Sciatic nerve (tissue), 2 donors: ENCODE data around the gene CTAGE1. TPM values are rescaled to one million over a fixed set of nuclear protein-coding genes. Genes with fewer than 3 reads are reported as not detected.
"Not testable (repeated sequence)": the region's sequence is repeated elsewhere in the genome, so short reads cannot be mapped to it uniquely, and the experiment has no call there.

Experiments used
- ATAC-seq: fragments of 200-7000 bp; cut with Tn5 transposase; one replicate; pipeline ENCODE4 v1.9.1; 2020; ENCODE audit warnings: mild to moderate bottlenecking, moderate library complexity
- DNase-seq: peaks from one replicate; pipeline ENCODE4 v3.0.0-alpha.2; 2020; ENCODE audit warnings: low spot score
- intact Hi-C: fragments of 100-400 bp; cut with DNase I; formaldehyde crosslinking; loops from one replicate; pipeline ENCODE4 v1.14.2; 2022
- total RNA-seq: library from RNA; stranded (reverse); fragmentation: NEBNext Ultra II Directional; extraction: Animal tissue kit (Norgen Biotek cat#: 25700); gene quantifications from one replicate; pipeline ENCODE4 v1.2.1, GENCODE V29; 2021
- donor health status: DM: no; HTN: no; CAD: no.
- donor health status: DM: no; HTN: no; CAD: no.

CTAGE1 gene
- total RNA-seq, 1 donor from 2014 or later: not detected

GRCh38 chr18:22403950-22404349 is 13.8 kb downstream of the CTAGE1 start:
- intact Hi-C loops: no loop called here
- no peak for DNase-seq
- ATAC-seq: no peak

- no peak for DNase-seq
- intact Hi-C loops: no loop called here
- no peak for ATAC-seq
Measured at GRCh38 chr18:22399949-22400348, 17.8 kb downstream of the CTAGE1 start.

- no peak for ATAC-seq
- intact Hi-C loops: no loop called here
- DNase-seq: no peak
Measured at GRCh38 chr18:22398464-22398863, 19.3 kb downstream of the CTAGE1 start.

- ATAC-seq (no peak), DNase-seq (no peak)
- intact Hi-C loops: no loop called here
Measured at GRCh38 chr18:22394428-22394827, 23.3 kb downstream of the CTAGE1 start.

GRCh38 chr18:22393164-22393563 is 24.6 kb downstream of the CTAGE1 start:
- DNase-seq, ATAC-seq, intact Hi-C loops: not testable (repeated sequence)

- ATAC-seq (no peak), DNase-seq (no peak)
- intact Hi-C loops: no loop called here
Measured at GRCh38 chr18:22391407-22392345, 26.0 kb downstream of the CTAGE1 start.

GRCh38 chr18:22387787-22388186 is 29.9 kb downstream of the CTAGE1 start:
- DNase-seq (no peak), ATAC-seq (no peak)
- intact Hi-C loops: no loop called here

GRCh38 chr18:22387364-22387763 is 30.4 kb downstream of the CTAGE1 start:
- no peak for DNase-seq
- intact Hi-C loops: no loop called here
- ATAC-seq: no peak

GRCh38 chr18:22385718-22386117 is 32.0 kb downstream of the CTAGE1 start:
- DNase-seq (no peak), ATAC-seq (no peak)
- intact Hi-C loops: no loop called here

- intact Hi-C loops: no loop called here
- DNase-seq (no peak), ATAC-seq (no peak)
Measured at GRCh38 chr18:22378672-22379282, 38.9 kb downstream of the CTAGE1 start.

GRCh38 chr18:22377769-22378168 is 39.9 kb downstream of the CTAGE1 start:
- DNase-seq (no peak), ATAC-seq (no peak)
- intact Hi-C loops: no loop called here

- ATAC-seq (no peak), DNase-seq (no peak)
- intact Hi-C loops: no loop called here
Measured at GRCh38 chr18:22370414-22370813, 47.3 kb downstream of the CTAGE1 start.

- ATAC-seq (no peak), DNase-seq (no peak)
- intact Hi-C loops: no loop called here
Measured at GRCh38 chr18:22368021-22368420, 49.7 kb downstream of the CTAGE1 start.

- ATAC-seq: no peak
- DNase-seq: no peak
- intact Hi-C loops: no loop called here
Measured at GRCh38 chr18:22367303-22367702, 50.4 kb downstream of the CTAGE1 start.

GRCh38 chr18:22363867-22364463 is 53.8 kb downstream of the CTAGE1 start:
- intact Hi-C loops: no loop called here
- no peak for DNase-seq
- ATAC-seq: no peak

Other genes with a start within 250 kb of the CTAGE1 start
- 5.3 TPM for gene GATA6, start 248.3 kb downstream of the CTAGE1 start, total RNA-seq